ENCODE results near the gene AGAP6.
"Not testable (repeated sequence)": the region's sequence is repeated elsewhere in the genome, so short reads cannot be mapped to it uniquely, and the experiment has no call there.

AGAP6 gene

GRCh38 chr10:49988376-49988775 lies at the start of gene AGAP6:
Gene AGAP6 (plus strand): TSS chr10:49988406. CDS start chr10:49988716, 310 bp downstream.
- not testable (repeated sequence) for DNase-seq (ENCODE audit: low read depth)

GRCh38 chr10:49941447-49942338 lies 46.5 kb upstream of the AGAP6 start, which contains the start of the genes PARG and TIMM23B:
Gene PARG (minus strand): TSS chr10:49942027. CDS start chr10:49941725, 302 bp downstream.
Gene TIMM23B (plus strand): TSS chr10:49942053. CDS start chr10:49942195, 142 bp downstream.
- DNase-seq (ENCODE audit: low read depth) = peak; percentile 41

GRCh38 chr10:49942339-49942705 lies 45.9 kb upstream of the AGAP6 start:
- DNase-seq (ENCODE audit: low read depth) = not testable (repeated sequence)

GRCh38 chr10:49943607-49944006 lies 44.6 kb upstream of the AGAP6 start:
- DNase-seq (ENCODE audit: low read depth) = not testable (repeated sequence)

GRCh38 chr10:49948142-49948541 lies 40.1 kb upstream of the AGAP6 start:
- not testable (repeated sequence) for DNase-seq (ENCODE audit: low read depth)

- DNase-seq (ENCODE audit: low read depth) = not testable (repeated sequence)
These were observed 39.5 kb upstream of the AGAP6 start for GRCh38 chr10:49948737-49949136.

- not testable (repeated sequence) for DNase-seq (ENCODE audit: low read depth)
These were observed 36.2 kb upstream of the AGAP6 start for GRCh38 chr10:49952006-49952405.

GRCh38 chr10:49953122-49953521 lies 35.1 kb upstream of the AGAP6 start:
- not testable (repeated sequence) for DNase-seq (ENCODE audit: low read depth)

- not testable (repeated sequence) for DNase-seq (ENCODE audit: low read depth)
These were observed 17.8 kb upstream of the AGAP6 start for GRCh38 chr10:49970331-49970857.

GRCh38 chr10:49971466-49971865 lies 16.7 kb upstream of the AGAP6 start:
- not testable (repeated sequence) for DNase-seq (ENCODE audit: low read depth)

- DNase-seq (ENCODE audit: low read depth) = not testable (repeated sequence)
These were observed 16.1 kb upstream of the AGAP6 start for GRCh38 chr10:49972094-49972493.

- not testable (repeated sequence) for DNase-seq (ENCODE audit: low read depth)
These were observed 10.4 kb upstream of the AGAP6 start for GRCh38 chr10:49977756-49978155.

- DNase-seq (ENCODE audit: low read depth) = not testable (repeated sequence)
These were observed 999 bp upstream of the AGAP6 start for GRCh38 chr10:49987207-49987606.

- DNase-seq (ENCODE audit: low read depth) = not testable (repeated sequence)
These were observed 7.1 kb downstream of the AGAP6 start for GRCh38 chr10:49995321-49995720.

- DNase-seq (ENCODE audit: low read depth) = not testable (repeated sequence)
These were observed 25.8 kb downstream of the AGAP6 start for GRCh38 chr10:50014024-50014423.

- DNase-seq (ENCODE audit: low read depth) = not testable (repeated sequence)
These were observed 27.5 kb downstream of the AGAP6 start for GRCh38 chr10:50015596-50016220.

GRCh38 chr10:50016926-50017325 lies 28.7 kb downstream of the AGAP6 start:
- not testable (repeated sequence) for DNase-seq (ENCODE audit: low read depth)

GRCh38 chr10:50017646-50018045 lies 29.4 kb downstream of the AGAP6 start:
- peak; percentile 27 for DNase-seq (ENCODE audit: low read depth)

GRCh38 chr10:50019279-50019678 lies 31.1 kb downstream of the AGAP6 start:
- not testable (repeated sequence) for DNase-seq (ENCODE audit: low read depth)

- not testable (repeated sequence) for DNase-seq (ENCODE audit: low read depth)
These were observed 32.3 kb downstream of the AGAP6 start for GRCh38 chr10:50020451-50021024.

GRCh38 chr10:50021646-50022045 lies 33.4 kb downstream of the AGAP6 start:
- no peak for DNase-seq (ENCODE audit: low read depth)

- not testable (repeated sequence) for DNase-seq (ENCODE audit: low read depth)
These were observed 36.6 kb downstream of the AGAP6 start for GRCh38 chr10:50024716-50025383.
